Stimulated activated naive CD4-positive, alpha-beta T cell (primary cell): ENCODE data around the gene PIGK.
A peak's percentile ranks its signal among the peaks of the same experiment; 100 is the strongest.

Source experiments
- DNase-seq, 6 experiments: peaks; one replicate each; lab custom pipeline; 2025; lab: John Stamatoyannopoulos, UW

The PIGK gene

DNA sequence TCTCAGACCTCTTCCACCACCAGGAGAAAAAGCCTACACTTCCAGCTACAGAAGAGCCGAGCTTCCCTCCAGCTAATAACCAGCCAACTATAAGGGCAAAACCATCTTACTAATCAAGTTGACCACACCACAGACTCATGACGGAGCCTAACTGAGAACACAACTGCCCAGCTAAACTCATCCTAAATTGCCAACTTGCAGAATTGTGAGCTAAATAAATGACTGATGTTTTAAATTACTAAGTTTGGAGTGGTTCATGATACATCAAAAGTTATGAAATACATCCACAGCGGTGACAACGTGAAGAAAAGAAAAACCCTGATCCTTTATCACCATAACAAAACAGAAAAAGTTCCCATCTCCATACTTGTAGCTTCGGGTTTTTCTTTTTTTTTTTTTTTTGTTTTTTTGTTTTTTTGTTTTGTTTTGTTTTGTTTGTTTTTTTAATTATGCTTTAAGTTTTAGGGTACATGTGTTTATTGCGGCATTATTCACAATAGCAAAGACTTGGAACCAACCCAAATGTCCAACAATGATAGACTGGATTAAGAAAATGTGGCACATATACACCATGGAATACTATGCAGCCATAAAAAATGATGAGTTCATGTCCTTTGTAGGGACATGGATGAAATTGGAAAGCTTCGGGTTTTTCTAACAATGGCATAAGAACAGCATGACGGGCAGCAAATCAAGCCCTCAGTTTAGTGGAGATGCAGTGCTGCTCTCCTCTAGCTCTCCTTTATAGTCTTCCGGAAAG, 122.6 kb downstream of the PIGK start:
- DNase-seq = no peak

- DNase-seq = no peak
Observed at GRCh38 chr1:77095236-77095635, 124.0 kb downstream of the PIGK start.

DNA sequence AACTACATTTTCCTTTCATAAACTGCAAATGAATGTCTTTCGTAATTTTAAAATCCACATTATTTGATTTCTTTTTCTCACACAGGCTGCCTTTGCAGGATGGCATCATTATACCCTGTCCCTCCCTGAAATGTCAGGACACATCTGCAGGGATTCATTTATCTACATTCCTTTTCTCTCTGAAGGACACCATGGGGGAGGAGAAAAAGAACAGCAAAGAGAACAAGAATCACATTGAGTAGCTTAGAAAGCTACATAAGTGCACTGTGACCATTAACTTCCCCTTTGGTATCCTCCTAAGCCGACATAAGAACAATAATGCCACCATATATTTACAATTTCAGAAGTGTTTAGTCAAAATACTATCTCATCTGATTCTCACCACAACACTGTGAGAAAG, 129.5 kb downstream of the PIGK start:
- no peak for DNase-seq

- no peak for DNase-seq
Observed at GRCh38 chr1:77085109-77085508, 134.1 kb downstream of the PIGK start.

DNA sequence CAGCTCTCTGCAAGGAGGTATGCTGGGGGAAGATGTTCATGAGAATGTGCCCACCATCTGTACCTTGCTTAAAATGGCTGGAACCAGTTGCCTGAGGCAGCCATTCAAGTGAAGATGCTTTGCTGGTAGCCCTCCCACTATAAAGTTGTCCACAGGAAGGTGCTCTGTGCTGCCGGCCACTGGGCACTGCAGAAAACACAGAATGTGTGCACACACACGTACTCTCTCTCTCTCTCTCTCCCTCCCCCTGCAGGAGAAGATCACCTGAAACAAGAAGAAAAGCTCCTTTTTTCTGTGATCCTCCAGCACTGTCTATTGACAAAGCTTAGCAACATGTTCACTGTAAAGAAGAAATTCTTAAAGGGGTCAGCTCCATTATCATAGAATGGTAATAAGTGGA, 134.8 kb downstream of the PIGK start:
- DNase-seq = no peak

DNA sequence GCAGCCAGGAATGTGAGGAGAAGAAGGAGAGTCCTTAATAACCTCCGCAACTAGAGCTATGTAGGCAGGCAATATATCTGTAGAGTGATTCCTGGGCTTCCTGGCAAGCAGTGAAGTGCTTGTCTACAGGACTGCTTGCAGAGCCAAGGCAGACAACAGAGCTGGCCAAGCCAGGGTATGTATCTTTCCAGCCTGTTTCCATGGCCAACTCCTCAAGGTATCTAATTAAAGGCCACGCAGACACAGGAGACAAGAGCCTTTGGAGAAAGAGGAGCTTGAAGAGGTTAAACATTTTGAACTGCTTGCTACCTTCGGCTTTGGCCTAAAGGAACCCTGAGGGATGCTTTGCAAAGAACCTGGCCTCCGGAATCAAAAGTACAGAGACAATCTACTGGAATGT, 137.4 kb downstream of the PIGK start:
- DNase-seq = no peak

DNA sequence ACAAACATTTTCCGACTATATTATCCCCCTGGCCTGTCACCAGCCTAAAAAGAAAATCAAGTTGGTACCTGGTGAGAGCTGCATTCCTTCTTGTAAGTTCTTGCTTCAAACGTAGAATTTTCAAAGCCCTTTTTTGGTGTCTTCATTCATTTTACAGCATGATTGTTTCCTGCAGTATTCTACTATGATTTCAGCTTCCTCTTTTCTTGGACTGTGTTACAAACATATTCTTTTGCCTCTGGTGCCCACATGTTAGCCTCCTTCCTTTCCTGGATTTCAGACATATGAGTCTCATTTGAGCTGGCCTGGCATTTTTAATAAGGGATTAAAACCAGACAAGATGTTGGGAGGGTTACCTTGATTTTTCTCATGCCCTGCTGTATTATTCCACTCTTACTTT, 142.5 kb downstream of the PIGK start:
- no peak for DNase-seq

- no peak for DNase-seq
Observed at GRCh38 chr1:77068013-77068412, 151.2 kb downstream of the PIGK start.

GRCh38 chr1:77065693-77066342, 153.4 kb downstream of the PIGK start:
- DNase-seq = no peak

- no peak for DNase-seq
Observed at GRCh38 chr1:77064246-77064645, 155.0 kb downstream of the PIGK start.

GRCh38 chr1:77063118-77063517, 156.1 kb downstream of the PIGK start:
- DNase-seq = no peak

DNA sequence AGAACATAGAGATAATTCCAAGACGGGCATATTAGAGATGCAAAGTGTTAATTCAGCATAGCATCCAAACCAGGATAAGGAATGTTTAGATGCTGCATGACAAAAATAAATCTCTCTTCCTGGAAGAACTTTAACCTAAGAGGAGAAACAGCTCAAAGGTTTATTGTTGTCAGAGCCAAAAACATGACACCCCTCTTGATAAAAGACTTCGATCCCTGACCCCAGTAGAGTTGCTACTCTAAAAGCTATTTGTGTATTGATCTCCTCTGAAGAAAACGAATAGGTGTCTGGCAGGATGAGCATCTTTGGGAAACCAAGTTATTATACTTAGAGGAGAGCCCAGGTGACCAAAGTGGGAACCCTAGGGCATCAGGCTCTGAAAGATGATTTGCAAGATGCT, 158.1 kb downstream of the PIGK start:
- no peak for DNase-seq

- DNase-seq = no peak
Observed at GRCh38 chr1:77060000-77060399, 159.2 kb downstream of the PIGK start.

GRCh38 chr1:77057994-77058585, 161.1 kb downstream of the PIGK start:
- DNase-seq = no peak

GRCh38 chr1:77056525-77056924, 162.7 kb downstream of the PIGK start:
- DNase-seq = no peak

GRCh38 chr1:77051425-77051824, 167.8 kb downstream of the PIGK start:
- DNase-seq = no peak

DNA sequence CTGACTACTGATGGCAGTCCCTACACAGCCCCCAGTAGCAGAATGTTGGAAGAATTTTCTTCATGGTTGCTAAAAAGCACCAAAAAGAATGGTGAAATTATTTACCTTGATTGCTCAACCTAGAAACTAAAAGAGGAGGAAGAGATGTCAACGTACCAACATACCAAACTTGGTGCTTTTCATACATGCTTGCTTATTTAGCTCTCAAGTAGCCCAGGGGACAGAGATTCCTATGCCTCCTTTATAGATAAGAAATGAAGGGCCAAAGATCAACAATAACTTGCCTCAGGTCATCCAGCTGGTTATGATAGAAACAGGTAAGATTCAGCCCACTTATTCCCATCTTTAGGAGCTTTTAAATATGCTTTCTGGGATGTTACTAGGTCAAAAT, 170.6 kb downstream of the PIGK start:
- DNase-seq = no peak

GRCh38 chr1:77047978-77048614, 171.1 kb downstream of the PIGK start:
- DNase-seq = peak in 1 of 6 experiments; percentile 3

- DNase-seq = no peak
Observed at GRCh38 chr1:77047575-77047974, 171.7 kb downstream of the PIGK start.

GRCh38 chr1:77044133-77044849, 174.9 kb downstream of the PIGK start:
- no peak for DNase-seq

DNA sequence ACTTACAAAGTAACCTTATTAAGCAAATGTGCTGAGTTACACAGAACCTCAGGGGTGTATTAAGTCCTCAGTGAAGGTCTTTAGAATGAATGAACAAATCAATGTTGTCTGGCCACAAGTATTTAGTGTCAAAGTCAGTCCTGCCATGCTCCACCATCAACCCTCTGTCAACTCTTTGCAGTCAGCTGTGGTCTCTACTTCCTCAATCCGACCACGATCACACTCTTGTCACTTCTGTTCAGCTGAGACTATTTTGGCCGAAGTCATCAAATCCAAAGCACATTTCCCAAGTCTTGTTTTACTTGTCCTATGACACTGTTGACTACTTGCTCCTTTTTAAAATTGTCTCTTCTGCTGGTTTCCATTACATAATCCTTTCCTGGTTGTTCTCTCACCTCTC, 178.4 kb downstream of the PIGK start:
- DNase-seq = no peak

GRCh38 chr1:77039739-77040138, 179.5 kb downstream of the PIGK start:
- no peak for DNase-seq
